GM18505 (cell line): ENCODE data around the gene PLEKHA5.
"Not testable (repeated sequence)": the region's sequence is repeated elsewhere in the genome, so short reads cannot be mapped to it uniquely, and the experiment has no call there.

Source experiments
- ATAC-seq: cut with Tn5 transposase; IDR thresholded peaks from one replicate; pipeline ENCODE4 v1.9.1; 2021; ENCODE audit not compliant: unreplicated experiment
- POLR2A ChIP-seq: IDR thresholded peaks from 4 replicates; pipeline ENCODE4 v1.6.1; 2011; ENCODE audit warnings: borderline replicate concordance; ENCODE audit not compliant: insufficient read depth, insufficient read length; ENCODE audit errors: extremely low read depth

PLEKHA5 gene

DNA sequence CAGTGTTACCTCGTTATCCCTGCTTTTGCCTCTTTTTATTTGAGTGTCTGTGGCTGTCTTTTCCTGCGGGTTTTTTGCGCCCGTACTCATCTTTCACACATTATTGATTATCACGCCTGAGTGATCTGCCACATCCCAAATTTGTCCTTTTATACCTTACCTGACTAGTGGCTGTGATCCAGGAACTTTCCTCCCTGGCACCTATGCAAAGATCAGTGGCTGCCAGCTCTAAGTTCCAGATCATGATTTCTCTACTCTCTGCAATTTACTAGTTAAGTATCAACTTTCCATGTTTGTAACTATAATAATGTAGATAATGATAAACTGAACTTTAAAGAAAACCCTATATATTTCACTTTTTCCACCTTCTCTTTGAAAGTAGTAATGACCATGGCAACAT, 36.9 kb downstream of the PLEKHA5 start:
- no peak for ATAC-seq
- TF ChIP-seq POLR2A: no peak

DNA sequence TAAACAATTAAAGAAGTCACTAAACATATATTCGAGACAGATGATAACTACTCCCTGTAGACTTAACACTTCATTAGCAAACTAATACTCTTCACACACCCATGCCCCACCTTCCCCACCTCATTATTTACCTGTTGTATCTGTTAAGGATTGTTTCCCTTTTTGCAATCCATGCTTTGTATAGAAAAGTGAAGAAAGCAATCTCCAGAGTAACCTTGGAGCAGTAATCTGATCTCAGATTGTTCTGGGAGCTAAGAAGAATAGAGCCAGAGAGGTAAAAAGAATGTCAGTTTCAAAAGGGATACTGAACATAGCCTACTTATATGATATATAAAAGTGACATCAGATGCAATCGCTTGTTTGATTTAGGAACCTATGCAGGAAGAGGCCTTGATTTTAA, 37.4 kb downstream of the PLEKHA5 start:
- ATAC-seq: no peak

DNA sequence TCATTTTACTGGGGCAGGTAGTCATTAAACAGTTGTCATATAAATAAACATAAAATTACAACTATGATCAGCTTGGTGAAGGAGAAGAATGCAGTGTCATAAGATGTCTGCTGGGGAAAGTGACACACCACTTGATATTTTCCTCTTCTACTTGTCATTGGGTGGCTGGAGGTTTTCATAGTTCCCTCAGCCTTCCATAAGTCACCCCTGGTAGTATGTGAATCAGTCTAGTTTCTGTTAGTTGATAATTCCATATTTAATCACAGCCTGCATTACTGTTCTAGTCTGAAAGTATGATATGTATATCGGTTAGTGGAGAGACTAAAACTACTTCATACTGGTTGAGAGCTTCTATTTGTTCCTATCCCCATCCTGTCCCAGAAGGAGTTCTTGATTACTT, 38.2 kb downstream of the PLEKHA5 start:
- ATAC-seq: no peak

More for the DNA sequence above, 37.4 kb downstream of the PLEKHA5 start:
- TF ChIP-seq POLR2A: no peak

DNA sequence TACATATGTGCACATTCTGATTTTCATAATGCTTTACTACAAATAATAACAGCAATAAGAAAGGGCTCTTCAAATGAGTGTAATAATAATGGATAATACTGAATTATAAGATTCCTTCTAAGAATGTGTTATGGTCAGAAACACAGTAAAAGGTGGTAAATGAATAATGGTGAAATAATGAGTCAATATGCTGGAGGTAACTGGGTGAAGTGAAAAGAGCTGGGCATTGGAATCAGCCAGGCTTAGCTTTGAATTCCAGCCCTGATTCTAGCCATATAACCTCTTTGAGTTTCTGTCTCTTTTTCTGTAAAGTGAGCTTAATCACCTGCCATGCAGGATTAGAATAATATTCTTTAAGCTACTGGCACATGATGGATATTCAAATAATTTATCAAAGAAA, 39.1 kb downstream of the PLEKHA5 start:
- TF ChIP-seq POLR2A: no peak
- no peak for ATAC-seq

More for the DNA sequence above, 38.2 kb downstream of the PLEKHA5 start:
- no peak for TF ChIP-seq POLR2A

DNA sequence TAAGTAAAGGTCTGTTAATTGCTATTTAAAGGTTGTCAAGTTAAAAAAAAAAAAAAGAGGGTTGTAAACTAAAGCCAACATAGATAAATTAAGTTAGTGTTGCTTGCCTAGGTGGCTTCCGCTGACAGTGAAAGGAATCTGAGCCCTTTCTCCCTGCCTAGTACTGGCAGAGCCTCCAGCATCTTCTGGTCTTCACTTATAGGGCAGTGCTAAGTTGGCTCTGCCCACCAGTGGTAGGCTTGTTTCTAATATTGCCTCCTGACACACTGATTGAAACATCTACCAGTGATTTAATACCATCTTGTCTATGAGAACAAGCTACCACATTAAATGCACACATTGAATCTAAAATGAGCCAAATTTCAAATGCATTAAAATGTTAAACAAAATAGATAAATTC, 39.7 kb downstream of the PLEKHA5 start:
- ATAC-seq: no peak
- TF ChIP-seq POLR2A: no peak

DNA sequence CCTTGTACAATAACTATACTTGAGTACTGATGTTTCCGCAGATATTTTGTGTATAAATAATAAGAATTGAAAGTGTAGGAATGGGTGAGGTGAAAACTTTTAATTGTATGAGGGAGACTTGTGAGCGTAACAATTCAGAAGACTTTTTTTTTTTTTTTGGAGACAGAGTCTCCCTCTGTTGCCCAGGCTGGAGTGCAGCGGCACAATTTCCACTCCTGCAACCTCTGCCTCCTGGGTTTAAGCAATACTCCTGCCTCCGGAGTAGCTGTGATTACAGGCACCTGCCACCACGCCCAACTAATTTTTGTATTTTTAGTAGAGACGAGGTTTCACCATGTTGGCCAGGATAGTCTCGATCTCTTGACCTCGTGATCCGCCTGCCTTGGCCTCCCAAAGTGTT, 40.8 kb downstream of the PLEKHA5 start:
- ATAC-seq: not testable (repeated sequence)

DNA sequence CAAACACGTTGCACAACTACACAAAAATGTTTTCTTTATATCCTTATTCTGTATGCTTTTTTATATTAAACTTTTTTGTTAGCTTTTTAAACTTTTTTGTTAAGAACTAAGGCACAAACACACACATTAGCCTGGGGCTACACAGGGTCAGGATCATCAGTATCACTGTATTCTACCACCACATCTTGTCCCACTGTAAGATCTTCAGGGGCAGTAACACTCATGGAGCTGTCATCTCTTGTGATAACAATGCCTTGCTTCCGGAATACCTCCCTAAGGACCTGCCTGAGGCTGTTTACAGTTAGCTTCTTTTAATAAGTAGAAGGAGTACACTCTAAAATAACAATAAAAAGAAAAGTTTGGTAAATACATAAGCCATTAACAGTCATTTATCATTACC, 42.2 kb downstream of the PLEKHA5 start:
- no peak for ATAC-seq

DNA sequence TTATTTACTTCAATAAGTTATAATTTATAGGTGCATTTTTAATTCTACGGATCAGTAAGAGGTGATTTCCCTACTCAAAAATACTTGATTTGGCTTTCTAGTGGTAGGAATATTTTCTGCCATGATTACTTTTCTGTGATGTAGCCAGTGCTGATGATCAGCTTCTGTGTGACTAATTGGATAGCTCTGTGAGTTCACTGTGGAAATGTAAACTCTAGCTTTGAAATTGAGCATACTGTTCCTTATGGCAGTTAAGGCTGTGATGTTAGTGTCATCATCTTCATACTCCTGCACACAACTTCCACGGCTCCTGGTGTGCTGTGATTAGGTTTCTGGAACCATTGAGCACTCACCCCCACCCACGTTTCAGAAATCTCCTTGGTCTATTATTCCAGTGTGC, 48.2 kb downstream of the PLEKHA5 start:
- no peak for ATAC-seq
- no peak for TF ChIP-seq POLR2A

More for the DNA sequence above, 42.2 kb downstream of the PLEKHA5 start:
- no peak for TF ChIP-seq POLR2A

- ATAC-seq: no peak
- TF ChIP-seq POLR2A: no peak
These were observed 50.5 kb downstream of the PLEKHA5 start for GRCh38 chr12:19179986-19180385.

DNA sequence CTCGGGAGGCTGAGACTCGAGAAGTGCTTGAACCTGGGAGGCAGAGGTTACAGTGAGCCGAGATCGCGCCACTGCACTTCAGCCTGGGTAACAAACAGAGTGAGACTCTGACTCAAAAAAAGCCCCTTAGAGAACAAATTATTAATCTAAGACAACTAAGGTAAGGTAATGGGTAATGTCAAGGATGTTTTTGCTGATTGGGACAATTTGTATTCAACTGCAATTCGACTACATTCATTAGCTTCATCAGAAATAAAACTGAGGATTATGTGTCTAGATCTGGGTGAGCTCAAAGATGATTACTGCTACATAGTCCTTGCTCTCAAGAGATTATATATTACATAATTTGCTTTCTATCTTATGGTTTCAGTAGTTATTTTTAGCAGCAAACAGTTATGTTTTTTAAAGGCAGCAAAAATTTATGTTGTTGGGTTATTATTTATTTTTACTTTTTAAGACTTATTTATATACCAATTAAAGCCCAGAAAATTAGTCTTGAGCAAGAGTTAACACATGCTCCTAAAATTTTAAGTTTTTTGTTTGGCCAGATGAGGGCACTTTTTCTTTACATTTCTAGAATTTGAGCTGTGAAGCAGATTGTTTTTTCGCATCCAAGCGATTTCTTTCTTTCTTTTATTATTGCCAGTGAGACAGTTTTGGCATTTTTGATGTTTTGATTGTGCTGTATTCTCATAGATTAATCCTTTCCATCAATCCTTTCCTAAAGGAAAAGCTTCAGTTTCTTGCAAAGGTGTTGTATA, 52.3 kb downstream of the PLEKHA5 start:
- no peak for TF ChIP-seq POLR2A
- ATAC-seq: no peak

DNA sequence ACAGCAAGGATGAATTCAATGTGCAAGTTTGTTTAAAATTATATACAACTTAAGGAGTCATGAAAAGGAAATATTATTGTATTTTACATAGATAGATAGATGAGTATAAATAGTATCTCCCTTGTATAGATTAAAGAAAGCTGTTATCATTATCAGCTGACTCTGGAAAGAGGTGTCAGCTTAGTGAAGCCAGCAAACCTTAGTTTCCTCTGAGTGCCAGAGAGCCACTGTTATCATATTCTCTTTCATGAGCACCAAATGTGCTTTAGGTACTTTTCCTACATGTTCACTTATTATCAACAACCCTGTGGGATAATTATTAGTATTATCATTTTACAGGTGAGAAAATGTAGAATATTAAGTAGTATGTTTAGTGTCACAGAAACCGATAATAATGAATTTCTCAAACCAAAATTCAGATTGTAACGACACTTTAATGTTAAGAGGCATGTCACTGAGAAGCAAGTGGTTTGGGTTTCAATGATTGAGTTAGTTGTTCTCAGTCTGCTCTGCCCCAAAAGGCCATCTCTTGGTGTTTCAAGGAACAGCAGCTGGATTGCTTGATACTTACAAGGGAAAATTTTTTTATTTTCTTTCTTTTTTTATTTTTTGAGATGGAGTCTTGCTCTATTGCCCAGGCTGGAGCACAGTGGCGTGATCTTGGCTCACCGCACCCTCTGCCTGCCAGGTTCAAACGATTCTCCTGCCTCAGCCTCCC, 53.7 kb downstream of the PLEKHA5 start:
- no peak for TF ChIP-seq POLR2A
- ATAC-seq: no peak

DNA sequence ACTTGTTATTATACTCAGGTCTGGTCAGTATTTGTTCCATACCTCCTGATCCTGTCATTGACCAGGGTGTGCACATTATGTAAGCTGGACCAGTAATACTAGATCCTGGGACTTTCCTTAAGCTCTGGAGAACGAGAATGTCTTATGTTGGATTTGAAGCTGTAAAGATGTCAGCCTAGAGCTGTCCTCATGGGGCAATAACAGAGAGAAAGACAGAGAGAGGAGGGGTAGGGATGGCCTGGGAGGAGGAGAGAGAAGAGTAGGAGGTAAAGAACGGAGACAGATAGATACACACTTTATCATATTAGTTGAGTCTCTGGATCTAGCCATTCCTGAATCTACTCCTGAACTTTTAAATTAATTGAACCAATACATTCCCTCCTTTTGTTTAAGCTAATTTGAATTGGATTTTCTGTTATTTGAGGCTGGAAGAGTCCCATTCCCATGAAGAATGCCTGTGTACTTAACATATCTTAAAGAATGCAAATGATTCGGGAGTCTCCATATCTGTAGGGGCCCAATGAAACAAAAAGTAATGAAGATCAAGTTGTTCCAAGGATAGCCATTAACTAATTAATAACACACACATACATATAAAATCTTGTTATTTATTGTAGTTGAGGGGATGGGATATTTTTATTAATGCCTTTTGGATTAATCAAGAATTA, 55.9 kb downstream of the PLEKHA5 start:
- no peak for ATAC-seq
- no peak for TF ChIP-seq POLR2A

DNA sequence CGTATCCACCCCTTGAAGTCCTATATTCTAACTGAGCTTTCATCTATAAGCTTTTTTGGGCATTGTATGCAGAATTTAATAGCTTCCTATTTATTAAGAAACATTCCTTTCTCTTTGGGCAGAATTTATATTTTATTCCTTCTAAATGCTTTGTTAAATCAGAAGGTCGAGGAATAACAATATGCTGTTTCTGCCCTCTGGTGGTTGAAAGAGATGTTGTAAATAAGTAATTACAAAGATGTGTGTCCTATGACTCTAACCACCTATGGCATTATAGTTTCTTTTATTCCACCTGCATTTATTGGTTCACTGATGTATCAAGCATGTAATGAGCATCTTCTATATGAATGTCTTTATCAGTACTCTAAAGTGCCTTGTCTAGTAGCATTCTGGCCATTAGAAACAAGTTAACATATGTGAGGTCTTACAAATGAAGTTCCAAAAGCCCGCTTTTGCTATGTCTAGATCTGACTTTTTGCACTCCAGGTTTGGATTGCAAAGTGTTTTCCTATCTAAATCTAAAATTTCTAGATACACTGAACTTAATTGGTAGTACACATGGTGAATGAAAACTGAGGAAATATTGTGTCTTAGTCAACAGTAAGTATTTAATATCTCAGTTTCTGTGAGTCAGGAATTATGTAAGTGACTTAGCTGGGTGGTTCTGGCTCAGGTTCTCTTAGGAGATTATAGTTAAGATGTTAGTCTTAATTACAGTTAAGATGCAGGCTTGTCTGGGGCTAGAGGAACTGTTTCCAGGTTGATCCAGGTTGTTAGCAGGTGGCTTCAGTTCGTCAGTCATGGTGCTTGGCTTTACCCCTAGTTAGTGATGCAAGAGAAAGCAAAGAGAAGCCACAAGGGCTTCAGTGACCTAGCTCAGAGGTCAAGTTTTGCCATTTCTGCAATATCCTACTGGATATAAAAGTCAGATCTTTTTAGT, 57.5 kb downstream of the PLEKHA5 start:
- no peak for TF ChIP-seq POLR2A
- ATAC-seq: no peak
